HEK293 (cell line): ENCODE measurements around the gene FHDC1.

ENCODE experiments used
- CTCF ChIA-PET: fragments of 350-600 bp; formaldehyde crosslinking; extraction: SDS; loops from one replicate; lab custom pipeline; 2021; ENCODE audit warnings: antibody characterized with exemption; lab: Yijun Ruan, JAX
- POLR2A ChIA-PET: fragments of 300-600 bp; formaldehyde crosslinking; extraction: SDS; loops from one replicate; lab custom pipeline; 2020; ENCODE audit warnings: antibody characterized with exemption, inconsistent platforms; lab: Yijun Ruan, JAX
- H3K27ac ChIP-seq: fragments of 200-500 bp; sonication (Bioruptor generic); 2 replicates; pipeline ENCODE4 v1.5.1; 2014; ENCODE audit warnings: low read depth, low read length, control low read depth, inconsistent platforms; ENCODE audit errors: extremely low read depth
- H3K36me3 ChIP-seq, 2 experiments: fragments of 200-500 bp in 1 of 2; sonication (Bioruptor generic) in 1 of 2; 1 replicate in 1 of 2; 2 replicates in 1 of 2; pipeline ENCODE4 v1.5.1; 2014 to 2017; ENCODE audit warnings: inconsistent platforms in 2 of 2, low read length in 2 of 2; ENCODE audit not compliant: control insufficient read depth in 2 of 2, insufficient read depth in 1 of 2
- H3K4me1 ChIP-seq: fragments of 200-500 bp; sonication (Bioruptor generic); 2 replicates; pipeline ENCODE4 v1.5.1; 2014; ENCODE audit warnings: mild to moderate bottlenecking, low read length, inconsistent platforms; ENCODE audit not compliant: control insufficient read depth, insufficient read depth
- H3K4me3 ChIP-seq: 2 replicates; pipeline ENCODE4 v1.5.1; 2011; ENCODE audit warnings: low read depth, mild to moderate bottlenecking, control low read depth, low read length, moderate library complexity
- H3K9me3 ChIP-seq: fragments of 200-500 bp; sonication (Bioruptor generic); 2 replicates; pipeline ENCODE4 v1.5.1; 2014; ENCODE audit warnings: low read depth, low read length, inconsistent platforms; ENCODE audit not compliant: control insufficient read depth, insufficient read depth
- INSM2 ChIP-seq: fragments of 450-650 bp; formaldehyde crosslinking; IDR thresholded peaks from 2 replicates; pipeline ENCODE4 v1.5.1; 2016; ENCODE audit warnings: missing biosample characterization, missing genetic modification characterization
- KLF10 ChIP-seq: fragments of 450-650 bp; IDR thresholded peaks from 2 replicates; pipeline ENCODE4 v1.5.1; 2018; ENCODE audit warnings: missing biosample characterization, mild to moderate bottlenecking, missing genetic modification characterization
- KLF16 ChIP-seq: fragments of 450-650 bp; formaldehyde crosslinking; IDR thresholded peaks from 2 replicates; pipeline ENCODE4 v1.5.1; 2017; ENCODE audit warnings: missing biosample characterization, missing genetic modification characterization
- KLF17 ChIP-seq: fragments of 450-650 bp; formaldehyde crosslinking; IDR thresholded peaks from 2 replicates; pipeline ENCODE4 v1.5.1; 2016; ENCODE audit warnings: missing biosample characterization, missing genetic modification characterization
- ZFP3 ChIP-seq: fragments of 450-650 bp; formaldehyde crosslinking; IDR thresholded peaks from 2 replicates; pipeline ENCODE4 v1.5.1; 2016; ENCODE audit warnings: low read depth, missing biosample characterization, missing genetic modification characterization
- ZIC2 ChIP-seq: fragments of 450-650 bp; formaldehyde crosslinking; IDR thresholded peaks from 2 replicates; pipeline ENCODE4 v1.5.1; 2016; ENCODE audit warnings: missing biosample characterization, missing genetic modification characterization
- ZNF10 ChIP-seq: fragments of 450-650 bp; formaldehyde crosslinking; IDR thresholded peaks from 2 replicates; pipeline ENCODE4 v1.5.1; 2017; ENCODE audit warnings: missing biosample characterization, missing genetic modification characterization
- ZNF133 ChIP-seq: fragments of 450-650 bp; formaldehyde crosslinking; IDR thresholded peaks from 2 replicates; pipeline ENCODE4 v1.5.1; 2016; ENCODE audit warnings: missing biosample characterization, missing genetic modification characterization
- ZNF174 ChIP-seq: fragments of 450-650 bp; formaldehyde crosslinking; IDR thresholded peaks from 2 replicates; pipeline ENCODE4 v1.5.0; 2017; ENCODE audit warnings: missing biosample characterization, mild to moderate bottlenecking, missing genetic modification characterization
- ZNF175 ChIP-seq: fragments of 450-650 bp; formaldehyde crosslinking; IDR thresholded peaks from 2 replicates; pipeline ENCODE4 v1.5.1; 2016; ENCODE audit warnings: missing biosample characterization, missing genetic modification characterization
- ZNF2 ChIP-seq: fragments of 450-650 bp; formaldehyde crosslinking; IDR thresholded peaks from 2 replicates; pipeline ENCODE4 v1.5.1; 2016; ENCODE audit warnings: missing biosample characterization, missing genetic modification characterization
- ZNF335 ChIP-seq: fragments of 450-650 bp; formaldehyde crosslinking; conservative IDR thresholded peaks from 2 replicates; pipeline ENCODE4 v1.5.1; 2016; ENCODE audit warnings: missing biosample characterization, missing genetic modification characterization
- ZNF391 ChIP-seq: fragments of 450-650 bp; formaldehyde crosslinking; IDR thresholded peaks from 2 replicates; pipeline ENCODE4 v1.5.1; 2016; ENCODE audit warnings: low read depth, missing biosample characterization, missing genetic modification characterization, borderline replicate concordance
- ZNF394 ChIP-seq: fragments of 450-650 bp; formaldehyde crosslinking; IDR thresholded peaks from 2 replicates; pipeline ENCODE4 v1.5.1; 2016; ENCODE audit warnings: missing biosample characterization, missing genetic modification characterization, mild to moderate bottlenecking, moderate library complexity, borderline replicate concordance
- ZNF561 ChIP-seq: fragments of 450-650 bp; IDR thresholded peaks from 2 replicates; pipeline ENCODE4 v1.5.1; 2018; ENCODE audit warnings: missing biosample characterization, missing genetic modification characterization, borderline replicate concordance
- ZNF610 ChIP-seq: fragments of 450-650 bp; formaldehyde crosslinking; IDR thresholded peaks from 2 replicates; pipeline ENCODE4 v1.5.1; 2016; ENCODE audit warnings: missing biosample characterization, missing genetic modification characterization, borderline replicate concordance
- ZNF626 ChIP-seq: fragments of 450-650 bp; sonication (Bioruptor Pico); formaldehyde crosslinking; IDR thresholded peaks from 2 replicates; pipeline ENCODE4 v1.5.1; 2018; ENCODE audit warnings: missing biosample characterization, missing genetic modification characterization, inconsistent platforms
- ZSCAN16 ChIP-seq: fragments of 450-650 bp; formaldehyde crosslinking; IDR thresholded peaks from 2 replicates; pipeline ENCODE4 v1.5.1; 2016; ENCODE audit warnings: missing biosample characterization, missing genetic modification characterization
- TF ChIP-seq, protein P1 (sequence below): fragments of 450-650 bp; formaldehyde crosslinking; IDR thresholded peaks from 2 replicates; pipeline ENCODE4 v1.5.1; 2016; ENCODE audit warnings: missing biosample characterization, missing genetic modification characterization
- TF ChIP-seq, protein P2 (sequence below): fragments of 450-650 bp; formaldehyde crosslinking; IDR thresholded peaks from 2 replicates; pipeline ENCODE4 v1.5.1; 2016; ENCODE audit warnings: missing biosample characterization, missing genetic modification characterization
- TF ChIP-seq, protein P3 (sequence below): fragments of 450-650 bp; formaldehyde crosslinking; conservative IDR thresholded peaks from 2 replicates; pipeline ENCODE4 v1.5.1; 2016; ENCODE audit warnings: low read depth, missing biosample characterization, missing genetic modification characterization
- TF ChIP-seq, protein P4 (sequence below): fragments of 450-650 bp; IDR thresholded peaks from 2 replicates; pipeline ENCODE4 v1.5.1; 2018; ENCODE audit warnings: missing biosample characterization, missing genetic modification characterization
- TF ChIP-seq, protein P5 (sequence below): fragments of 450-650 bp; formaldehyde crosslinking; IDR thresholded peaks from 2 replicates; pipeline ENCODE4 v1.5.1; 2017; ENCODE audit warnings: missing biosample characterization, missing genetic modification characterization

FHDC1 gene

GRCh38 chr4:152976212-152976761 is 40.2 kb downstream of the FHDC1 start:
- no peaks in the 10 kb centered on the region for H3K9me3 ChIP-seq
- no peak overlapping the region for H3K27ac ChIP-seq
- POLR2A ChIA-PET, result no interaction called here
- CTCF ChIA-PET, result interaction anchor here (0.6 kb wide), 1 partner anchor 104 kb away, joined by 3 read pairs; no protein-coding TSS in a partner anchor
- no peaks in the 10 kb centered on the region for H3K36me3 ChIP-seq
- H3K4me1 ChIP-seq, result no peaks in the 10 kb centered on the region
- TF ChIP-seq KLF10, result no peak
- TF ChIP-seq ZIC2 (tag by site-specific recombination), result no peak
- TF ChIP-seq, protein P1, sequence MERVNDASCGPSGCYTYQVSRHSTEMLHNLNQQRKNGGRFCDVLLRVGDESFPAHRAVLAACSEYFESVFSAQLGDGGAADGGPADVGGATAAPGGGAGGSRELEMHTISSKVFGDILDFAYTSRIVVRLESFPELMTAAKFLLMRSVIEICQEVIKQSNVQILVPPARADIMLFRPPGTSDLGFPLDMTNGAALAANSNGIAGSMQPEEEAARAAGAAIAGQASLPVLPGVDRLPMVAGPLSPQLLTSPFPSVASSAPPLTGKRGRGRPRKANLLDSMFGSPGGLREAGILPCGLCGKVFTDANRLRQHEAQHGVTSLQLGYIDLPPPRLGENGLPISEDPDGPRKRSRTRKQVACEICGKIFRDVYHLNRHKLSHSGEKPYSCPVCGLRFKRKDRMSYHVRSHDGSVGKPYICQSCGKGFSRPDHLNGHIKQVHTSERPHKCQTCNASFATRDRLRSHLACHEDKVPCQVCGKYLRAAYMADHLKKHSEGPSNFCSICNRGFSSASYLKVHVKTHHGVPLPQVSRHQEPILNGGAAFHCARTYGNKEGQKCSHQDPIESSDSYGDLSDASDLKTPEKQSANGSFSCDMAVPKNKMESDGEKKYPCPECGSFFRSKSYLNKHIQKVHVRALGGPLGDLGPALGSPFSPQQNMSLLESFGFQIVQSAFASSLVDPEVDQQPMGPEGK (tag by site-specific recombination), result no peak
- no peak for TF ChIP-seq KLF17 (tag by site-specific recombination)
- no peak for TF ChIP-seq ZNF610 (tag by site-specific recombination)
- TF ChIP-seq ZNF561, result no peak
- TF ChIP-seq ZNF335 (tag by site-specific recombination), result no peak
- TF ChIP-seq ZNF10, result no peak
- TF ChIP-seq KLF16 (tag by site-specific recombination), result no peak
- TF ChIP-seq, protein P2, sequence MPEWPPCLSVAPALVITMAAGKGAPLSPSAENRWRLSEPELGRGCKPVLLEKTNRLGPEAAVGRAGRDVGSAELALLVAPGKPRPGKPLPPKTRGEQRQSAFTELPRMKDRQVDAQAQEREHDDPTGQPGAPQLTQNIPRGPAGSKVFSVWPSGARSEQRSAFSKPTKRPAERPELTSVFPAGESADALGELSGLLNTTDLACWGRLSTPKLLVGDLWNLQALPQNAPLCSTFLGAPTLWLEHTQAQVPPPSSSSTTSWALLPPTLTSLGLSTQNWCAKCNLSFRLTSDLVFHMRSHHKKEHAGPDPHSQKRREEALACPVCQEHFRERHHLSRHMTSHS (tag by site-specific recombination), result no peak
- TF ChIP-seq ZNF394, result no peak
- no peak for TF ChIP-seq ZNF175 (tag by site-specific recombination)
- TF ChIP-seq, protein P3, sequence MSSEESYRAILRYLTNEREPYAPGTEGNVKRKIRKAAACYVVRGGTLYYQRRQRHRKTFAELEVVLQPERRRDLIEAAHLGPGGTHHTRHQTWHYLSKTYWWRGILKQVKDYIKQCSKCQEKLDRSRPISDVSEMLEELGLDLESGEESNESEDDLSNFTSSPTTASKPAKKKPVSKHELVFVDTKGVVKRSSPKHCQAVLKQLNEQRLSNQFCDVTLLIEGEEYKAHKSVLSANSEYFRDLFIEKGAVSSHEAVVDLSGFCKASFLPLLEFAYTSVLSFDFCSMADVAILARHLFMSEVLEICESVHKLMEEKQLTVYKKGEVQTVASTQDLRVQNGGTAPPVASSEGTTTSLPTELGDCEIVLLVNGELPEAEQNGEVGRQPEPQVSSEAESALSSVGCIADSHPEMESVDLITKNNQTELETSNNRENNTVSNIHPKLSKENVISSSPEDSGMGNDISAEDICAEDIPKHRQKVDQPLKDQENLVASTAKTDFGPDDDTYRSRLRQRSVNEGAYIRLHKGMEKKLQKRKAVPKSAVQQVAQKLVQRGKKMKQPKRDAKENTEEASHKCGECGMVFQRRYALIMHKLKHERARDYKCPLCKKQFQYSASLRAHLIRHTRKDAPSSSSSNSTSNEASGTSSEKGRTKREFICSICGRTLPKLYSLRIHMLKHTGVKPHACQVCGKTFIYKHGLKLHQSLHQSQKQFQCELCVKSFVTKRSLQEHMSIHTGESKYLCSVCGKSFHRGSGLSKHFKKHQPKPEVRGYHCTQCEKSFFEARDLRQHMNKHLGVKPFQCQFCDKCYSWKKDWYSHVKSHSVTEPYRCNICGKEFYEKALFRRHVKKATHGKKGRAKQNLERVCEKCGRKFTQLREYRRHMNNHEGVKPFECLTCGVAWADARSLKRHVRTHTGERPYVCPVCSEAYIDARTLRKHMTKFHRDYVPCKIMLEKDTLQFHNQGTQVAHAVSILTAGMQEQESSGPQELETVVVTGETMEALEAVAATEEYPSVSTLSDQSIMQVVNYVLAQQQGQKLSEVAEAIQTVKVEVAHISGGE (tag by site-specific recombination), result no peak
- TF ChIP-seq ZNF391 (tag by site-specific recombination), result no peak
- no peak for TF ChIP-seq ZNF133
- H3K4me3 ChIP-seq, result no peak overlapping the region

DNA sequence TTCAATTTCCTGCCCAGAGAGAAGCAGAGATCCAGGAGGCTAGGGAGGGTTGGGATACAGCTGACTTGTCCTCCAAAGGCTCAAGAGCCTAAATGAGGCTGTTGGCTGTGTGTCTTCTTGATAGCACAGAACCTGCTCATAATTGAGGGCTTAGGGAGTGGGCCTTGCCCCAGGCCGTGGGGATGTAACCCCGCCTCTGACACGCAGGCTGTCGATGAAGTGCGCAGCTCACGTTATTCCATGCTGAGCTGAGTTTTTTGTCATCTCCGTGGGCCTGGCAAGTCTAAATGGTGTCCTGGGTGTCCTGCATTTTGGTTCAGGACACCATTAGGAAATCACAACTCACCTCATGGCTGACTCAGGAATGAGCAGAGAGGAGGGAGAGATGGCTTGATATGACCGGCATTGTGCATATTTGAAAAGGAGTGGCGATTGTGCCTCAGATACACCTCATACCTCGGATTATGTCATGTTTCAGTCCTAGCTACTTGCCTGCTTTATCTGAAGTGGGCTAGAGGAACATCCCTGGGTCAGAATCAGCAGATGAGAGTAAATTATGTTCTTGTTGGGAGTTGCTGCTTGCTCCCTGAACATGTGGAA is 43.7 kb downstream of the FHDC1 start:
- CTCF ChIA-PET, result no interaction called here
- no peaks in the 10 kb centered on the region for H3K4me1 ChIP-seq
- H3K9me3 ChIP-seq, result no peaks in the 10 kb centered on the region
- no peak overlapping the region for H3K4me3 ChIP-seq
- no peak overlapping the region for H3K27ac ChIP-seq
- POLR2A ChIA-PET, result no interaction called here
- H3K36me3 ChIP-seq, result no peaks in the 10 kb centered on the region
- TF ChIP-seq INSM2 (tag by site-specific recombination), result no peak
- TF ChIP-seq ZNF174 (tag by site-specific recombination), result no peak
- no peak for TF ChIP-seq ZNF626
- no peak for TF ChIP-seq ZSCAN16 (tag by site-specific recombination)
- no peak for TF ChIP-seq ZFP3
- TF ChIP-seq, protein P4, sequence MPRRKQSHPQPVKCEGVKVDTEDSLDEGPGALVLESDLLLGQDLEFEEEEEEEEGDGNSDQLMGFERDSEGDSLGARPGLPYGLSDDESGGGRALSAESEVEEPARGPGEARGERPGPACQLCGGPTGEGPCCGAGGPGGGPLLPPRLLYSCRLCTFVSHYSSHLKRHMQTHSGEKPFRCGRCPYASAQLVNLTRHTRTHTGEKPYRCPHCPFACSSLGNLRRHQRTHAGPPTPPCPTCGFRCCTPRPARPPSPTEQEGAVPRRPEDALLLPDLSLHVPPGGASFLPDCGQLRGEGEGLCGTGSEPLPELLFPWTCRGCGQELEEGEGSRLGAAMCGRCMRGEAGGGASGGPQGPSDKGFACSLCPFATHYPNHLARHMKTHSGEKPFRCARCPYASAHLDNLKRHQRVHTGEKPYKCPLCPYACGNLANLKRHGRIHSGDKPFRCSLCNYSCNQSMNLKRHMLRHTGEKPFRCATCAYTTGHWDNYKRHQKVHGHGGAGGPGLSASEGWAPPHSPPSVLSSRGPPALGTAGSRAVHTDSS (tag by site-specific recombination), result no peak
- no peak for TF ChIP-seq ZNF2 (tag by site-specific recombination)
- TF ChIP-seq, protein P5, sequence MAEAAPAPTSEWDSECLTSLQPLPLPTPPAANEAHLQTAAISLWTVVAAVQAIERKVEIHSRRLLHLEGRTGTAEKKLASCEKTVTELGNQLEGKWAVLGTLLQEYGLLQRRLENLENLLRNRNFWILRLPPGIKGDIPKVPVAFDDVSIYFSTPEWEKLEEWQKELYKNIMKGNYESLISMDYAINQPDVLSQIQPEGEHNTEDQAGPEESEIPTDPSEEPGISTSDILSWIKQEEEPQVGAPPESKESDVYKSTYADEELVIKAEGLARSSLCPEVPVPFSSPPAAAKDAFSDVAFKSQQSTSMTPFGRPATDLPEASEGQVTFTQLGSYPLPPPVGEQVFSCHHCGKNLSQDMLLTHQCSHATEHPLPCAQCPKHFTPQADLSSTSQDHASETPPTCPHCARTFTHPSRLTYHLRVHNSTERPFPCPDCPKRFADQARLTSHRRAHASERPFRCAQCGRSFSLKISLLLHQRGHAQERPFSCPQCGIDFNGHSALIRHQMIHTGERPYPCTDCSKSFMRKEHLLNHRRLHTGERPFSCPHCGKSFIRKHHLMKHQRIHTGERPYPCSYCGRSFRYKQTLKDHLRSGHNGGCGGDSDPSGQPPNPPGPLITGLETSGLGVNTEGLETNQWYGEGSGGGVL (tag by site-specific recombination), result no peak
